ENCODE measurements around the gene SLC12A3.

GRCh38 chr16:56836410-56837230 is 28.4 kb upstream of the SLC12A3 start:
- TF ChIP-seq CTCF (IDR thresholded peaks at IDR 0.05) (no peak), POLR2A (IDR thresholded peaks at IDR 0.05) (no peak)
